Fibroblast of mammary gland (primary cell): ENCODE measurements around the gene KIF23.

Experiments used
- DNase-seq: peaks from one replicate; pipeline ENCODE4 v3.0.0-alpha.2; 2010; ENCODE audit warnings: low read depth
- H3K4me3 ChIP-seq: 2 replicates; pipeline ENCODE4 v1.5.1; 2011; ENCODE audit warnings: low read depth, mild to moderate bottlenecking, low read length, moderate library complexity; ENCODE audit not compliant: control insufficient read depth
- CTCF ChIP-seq: conservative IDR thresholded peaks from 2 replicates; pipeline ENCODE4 v1.5.1; 2011; ENCODE audit warnings: low read depth, low read length, inconsistent platforms; ENCODE audit not compliant: control insufficient read depth, insufficient read depth

KIF23 gene

GRCh38 chr15:69476704-69477473 is 62.7 kb downstream of the KIF23 start:
- no peak for DNase-seq

GRCh38 chr15:69478259-69478781 is 64.2 kb downstream of the KIF23 start:
- H3K4me3 ChIP-seq, result no peak overlapping the region
- TF ChIP-seq CTCF, result peak; percentile 85
- peak; percentile 38 for DNase-seq

More at GRCh38 chr15:69476704-69477473, 62.7 kb downstream of the KIF23 start:
- H3K4me3 ChIP-seq, result no peak overlapping the region
- no peak for TF ChIP-seq CTCF

- no peak for TF ChIP-seq CTCF
- H3K4me3 ChIP-seq, result no peak overlapping the region
- no peak for DNase-seq
Measured at GRCh38 chr15:69479081-69479480, 64.9 kb downstream of the KIF23 start.

- no peak for DNase-seq
- H3K4me3 ChIP-seq, result no peak overlapping the region
- no peak for TF ChIP-seq CTCF
Measured at GRCh38 chr15:69479971-69480370, 65.8 kb downstream of the KIF23 start.

- no peak for DNase-seq
Measured at GRCh38 chr15:69480932-69481331, 66.8 kb downstream of the KIF23 start.

GRCh38 chr15:69482686-69483256 is 68.6 kb downstream of the KIF23 start:
- H3K4me3 ChIP-seq, result no peak overlapping the region
- TF ChIP-seq CTCF, result no peak
- no peak for DNase-seq

More at GRCh38 chr15:69480932-69481331, 66.8 kb downstream of the KIF23 start:
- no peak overlapping the region for H3K4me3 ChIP-seq
- no peak for TF ChIP-seq CTCF
